HG02623 (cell line): ENCODE measurements around the gene ATG4C.
"Not testable (repeated sequence)": the region's sequence is repeated elsewhere in the genome, so short reads cannot be mapped to it uniquely, and the experiment has no call there.

Source experiments
- ATAC-seq: cut with Tn5 transposase; IDR thresholded peaks from one replicate; pipeline ENCODE4 v1.9.1; 2021; ENCODE audit warnings: moderate library complexity; ENCODE audit not compliant: unreplicated experiment

Gene ATG4C

GRCh38 chr1:62774006-62774405 lies 9.9 kb upstream of the ATG4C start:
- ATAC-seq = no peak

DNA sequence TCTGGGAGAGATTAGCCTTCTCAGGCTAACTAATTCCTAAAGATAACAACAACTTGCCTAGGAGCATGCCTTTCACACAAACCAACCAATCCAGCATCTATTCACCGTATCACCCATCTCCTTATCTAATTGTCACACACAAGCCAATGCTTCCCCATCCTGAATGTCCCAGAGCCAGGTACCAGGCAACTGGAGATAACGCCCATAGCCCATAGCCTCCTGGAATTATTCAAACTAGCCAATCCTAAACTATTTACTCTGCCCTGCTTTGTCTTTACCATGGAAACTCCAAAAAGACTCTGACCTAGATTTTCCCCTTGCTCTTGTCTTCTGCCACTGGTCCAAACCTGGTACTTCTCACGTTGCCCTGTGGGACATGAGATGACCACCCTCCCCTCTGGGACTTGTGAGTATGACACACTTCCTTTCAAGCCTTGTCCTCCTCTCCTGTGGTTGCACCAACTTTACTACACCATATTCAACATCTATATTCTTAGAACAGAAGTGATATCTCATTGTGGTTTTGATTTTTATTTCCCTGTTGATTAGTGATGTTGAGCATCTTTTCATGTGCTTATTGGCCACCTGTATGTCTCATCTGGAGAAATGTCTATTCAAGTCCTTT lies 8.8 kb upstream of the ATG4C start:
- no peak for ATAC-seq

- ATAC-seq = no peak
These were observed 5.7 kb upstream of the ATG4C start for GRCh38 chr1:62778208-62778607.

- no peak for ATAC-seq
These were observed 1.9 kb upstream of the ATG4C start for GRCh38 chr1:62781841-62782543.

DNA sequence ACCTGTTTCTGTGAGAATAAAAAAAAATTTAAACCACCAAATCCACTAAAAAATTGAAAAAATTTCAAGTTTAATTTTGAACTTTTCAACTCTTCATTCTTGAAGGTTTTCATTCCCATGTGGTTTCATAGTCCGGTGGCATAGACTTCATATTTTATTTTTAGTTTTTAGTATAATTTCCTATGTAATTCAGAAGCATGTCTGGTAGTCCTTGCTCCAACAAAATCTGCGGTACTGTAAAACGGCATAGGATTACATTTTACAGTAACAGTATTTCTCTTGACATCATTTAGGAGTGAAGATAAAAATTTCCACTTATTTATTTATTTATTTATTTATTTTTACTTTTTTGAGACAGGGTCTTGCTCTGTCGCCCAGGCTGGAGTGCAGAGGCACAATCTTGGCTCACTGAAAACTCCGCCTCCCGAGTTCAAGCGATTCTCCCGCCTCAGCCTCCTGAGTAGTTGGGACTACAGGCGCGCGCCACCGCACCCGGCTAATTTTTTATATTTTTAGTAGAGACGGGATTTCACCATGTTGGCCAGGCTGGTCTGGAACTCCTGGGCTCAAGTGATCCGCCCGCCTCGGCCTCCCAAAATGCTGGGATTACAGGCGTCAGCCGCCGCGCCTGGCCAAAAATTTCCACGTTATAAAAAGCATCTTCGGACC lies 1.3 kb upstream of the ATG4C start:
- ATAC-seq = not testable (repeated sequence)

DNA sequence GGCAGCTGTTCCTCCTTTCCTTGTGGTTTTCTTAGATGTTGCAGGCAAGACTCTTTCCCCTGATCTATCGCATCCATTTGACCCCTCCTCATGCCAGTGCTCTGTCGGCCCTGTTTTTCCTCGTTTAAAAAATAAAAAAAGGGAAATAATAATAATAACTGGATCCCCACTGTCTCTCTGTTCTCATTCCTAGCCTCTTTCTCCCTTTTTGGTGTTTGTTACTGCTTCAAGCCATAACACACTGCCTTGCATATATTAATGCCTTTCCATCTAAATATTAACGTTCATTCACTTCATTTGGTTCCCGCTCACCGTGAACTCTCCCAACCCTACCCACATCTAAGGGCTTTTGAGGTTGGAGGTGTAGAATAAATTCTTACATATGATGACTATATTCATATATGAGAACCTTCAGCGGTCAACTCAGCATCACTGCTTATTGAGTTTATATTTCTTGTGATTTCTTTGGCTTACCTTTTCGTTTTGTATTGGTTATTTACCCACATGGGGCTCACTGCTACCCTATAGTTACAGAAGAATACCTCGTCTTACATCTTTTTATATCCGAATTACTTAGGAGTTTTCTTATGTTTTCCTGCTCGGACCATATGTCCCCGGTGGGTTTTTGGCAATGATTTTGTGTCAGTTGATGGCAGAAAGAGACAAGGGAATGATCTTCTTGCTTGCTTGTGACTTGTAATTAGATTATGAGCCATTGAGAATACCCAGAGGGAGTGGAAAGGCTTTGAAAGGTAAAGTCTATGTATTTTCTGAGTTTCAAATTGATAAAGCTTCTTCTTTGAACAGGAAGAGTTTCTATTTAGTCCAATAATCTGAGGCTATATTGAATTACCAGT lies 805 bp downstream of the ATG4C start:
- no peak for ATAC-seq

DNA sequence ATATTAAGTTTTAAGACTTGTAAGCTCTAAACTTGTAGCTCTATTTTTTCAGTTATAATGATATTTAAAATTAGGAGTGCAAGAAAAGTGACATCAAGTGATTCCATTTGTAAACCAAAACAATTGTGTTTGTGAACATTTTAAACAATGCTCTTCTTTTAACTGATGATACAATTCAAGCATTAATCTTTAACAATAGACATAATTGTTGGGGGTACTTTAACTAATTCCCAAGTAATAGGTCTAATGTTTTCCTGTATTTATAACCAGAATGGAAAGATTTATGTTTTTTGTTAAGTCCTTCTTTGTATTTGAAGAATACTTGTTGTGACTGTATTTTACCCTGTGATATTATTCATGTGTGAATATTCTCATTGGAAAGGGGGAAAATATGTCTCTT lies 6.8 kb downstream of the ATG4C start:
- ATAC-seq = no peak

DNA sequence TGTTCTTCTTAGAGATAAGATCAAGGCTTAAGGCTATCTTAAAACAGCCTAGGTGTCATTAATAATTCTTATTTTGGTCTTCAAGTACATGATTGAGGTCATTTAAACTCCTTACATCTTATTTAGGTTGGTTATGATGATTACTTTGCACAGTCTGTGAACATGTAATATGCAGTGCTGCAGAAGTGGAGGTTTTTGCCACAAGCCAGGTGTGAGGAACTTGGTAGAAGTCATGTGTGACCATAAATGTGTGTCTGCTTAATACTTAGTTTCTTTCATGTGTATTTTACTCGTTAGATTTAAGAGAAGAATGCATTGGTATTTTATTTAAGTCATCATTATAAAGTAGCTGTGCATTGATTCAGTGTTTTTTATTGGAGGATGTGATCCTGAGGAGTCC lies 10.1 kb downstream of the ATG4C start:
- ATAC-seq = no peak

GRCh38 chr1:62796221-62796620 lies 12.3 kb downstream of the ATG4C start:
- ATAC-seq = no peak

- no peak for ATAC-seq
These were observed 15.8 kb downstream of the ATG4C start for GRCh38 chr1:62799688-62800087.

DNA sequence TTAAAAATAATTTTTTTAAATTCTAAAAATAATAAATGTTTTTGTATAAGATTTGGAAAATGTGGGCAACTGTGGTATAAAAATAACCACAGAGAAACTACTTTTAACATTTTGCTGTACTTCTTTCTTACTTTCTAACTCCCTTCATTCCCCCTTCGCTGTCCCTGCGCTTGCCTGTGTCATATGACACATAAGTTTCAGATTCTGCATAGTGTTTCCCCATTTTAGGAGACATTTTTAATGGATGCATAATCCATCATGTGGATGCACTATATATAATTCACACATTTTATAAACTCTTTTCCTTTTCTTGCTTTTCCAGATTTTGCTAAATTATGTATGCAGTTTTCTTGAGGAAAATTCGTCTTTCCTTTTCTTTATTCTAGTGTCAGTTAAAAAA lies 16.3 kb downstream of the ATG4C start:
- peak; percentile 31 for ATAC-seq

DNA sequence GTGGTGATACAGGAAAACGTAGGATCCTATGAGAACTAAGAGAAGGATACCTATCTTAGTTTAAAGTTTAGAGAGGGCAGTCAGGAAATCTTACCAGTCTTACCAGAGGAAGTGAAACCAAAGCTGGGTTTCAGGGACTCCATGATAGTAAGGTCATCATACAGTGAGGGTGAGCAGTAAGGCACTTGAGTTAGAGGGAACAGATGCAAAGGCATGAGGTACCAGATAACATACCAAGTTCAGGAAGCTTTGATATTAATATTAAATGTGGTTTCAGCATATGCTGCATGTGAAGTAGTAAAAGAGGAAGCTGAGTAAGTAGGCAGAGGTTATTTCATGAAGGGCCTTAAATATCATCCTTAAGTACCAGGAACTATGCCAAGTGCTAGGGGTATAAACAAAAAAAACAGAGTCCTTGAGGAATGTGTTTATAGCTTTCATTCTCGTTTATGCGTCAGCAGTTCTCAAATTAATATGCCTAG lies 16.9 kb downstream of the ATG4C start:
- peak; percentile 99 for ATAC-seq

DNA sequence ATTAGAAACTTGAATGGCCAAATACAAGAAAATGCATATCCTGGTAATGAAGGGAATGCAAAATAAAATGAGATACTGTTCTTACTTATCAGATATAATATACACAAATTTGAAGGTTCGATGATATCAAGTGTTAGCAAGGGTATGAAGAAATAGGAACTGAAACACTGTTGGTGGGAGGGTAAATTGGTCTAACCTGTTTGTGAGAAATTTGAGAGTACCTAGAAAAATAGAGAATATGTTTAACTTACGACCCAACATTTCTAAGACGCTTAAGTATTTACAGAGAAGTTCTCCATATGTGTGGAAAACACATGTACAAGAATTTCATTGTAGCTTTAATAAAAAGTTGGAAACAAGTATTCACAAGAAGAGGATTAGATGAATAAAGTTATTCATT lies 25.9 kb downstream of the ATG4C start:
- peak; percentile 57 for ATAC-seq

DNA sequence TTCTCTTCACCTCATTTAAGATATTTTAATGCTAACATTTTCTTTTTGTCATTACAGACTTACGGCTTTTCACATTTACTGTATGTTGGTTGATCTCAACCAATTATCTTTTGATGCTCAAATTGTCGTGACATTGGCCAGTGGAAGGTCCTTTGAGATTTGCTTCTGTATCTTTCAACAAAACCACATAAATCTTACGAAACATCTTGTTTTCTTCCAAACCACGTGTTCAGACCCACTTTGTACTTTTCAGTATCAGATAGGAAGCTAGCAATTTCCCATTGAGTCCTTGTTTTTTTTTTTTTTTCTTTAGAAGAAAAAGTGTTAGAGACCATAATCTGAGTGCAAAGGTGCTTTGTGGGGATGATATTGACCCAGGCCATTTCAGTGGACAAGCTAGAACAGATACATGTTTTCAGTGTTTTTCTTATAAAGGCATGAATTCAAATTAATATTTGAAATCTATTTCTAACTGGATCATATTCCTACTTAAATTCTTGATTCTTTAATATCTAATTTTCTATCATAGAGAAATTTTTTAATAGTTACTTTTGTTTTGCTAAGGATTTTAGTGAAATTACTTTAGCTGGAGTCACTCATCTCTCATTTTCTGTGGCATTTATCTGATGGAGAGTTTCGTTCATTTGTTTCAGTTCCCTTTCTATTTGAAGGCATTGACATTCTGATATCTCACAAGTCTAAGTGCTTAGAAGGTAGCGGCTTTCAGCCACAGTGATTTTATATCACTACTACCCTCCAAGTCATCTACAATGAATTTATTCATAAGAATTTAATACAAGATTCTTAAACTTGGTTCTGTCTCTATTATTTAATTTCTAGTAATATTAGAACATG lies 26.7 kb downstream of the ATG4C start:
- ATAC-seq = peak; percentile 91

- ATAC-seq = no peak
These were observed 39.6 kb downstream of the ATG4C start for GRCh38 chr1:62823556-62823955.

GRCh38 chr1:62826901-62827300 lies 43.0 kb downstream of the ATG4C start:
- no peak for ATAC-seq

GRCh38 chr1:62827786-62828185 lies 43.9 kb downstream of the ATG4C start:
- not testable (repeated sequence) for ATAC-seq

- ATAC-seq = no peak
These were observed 48.3 kb downstream of the ATG4C start for GRCh38 chr1:62832276-62832675.

- ATAC-seq = no peak
These were observed 49.6 kb downstream of the ATG4C start for GRCh38 chr1:62833529-62833928.

DNA sequence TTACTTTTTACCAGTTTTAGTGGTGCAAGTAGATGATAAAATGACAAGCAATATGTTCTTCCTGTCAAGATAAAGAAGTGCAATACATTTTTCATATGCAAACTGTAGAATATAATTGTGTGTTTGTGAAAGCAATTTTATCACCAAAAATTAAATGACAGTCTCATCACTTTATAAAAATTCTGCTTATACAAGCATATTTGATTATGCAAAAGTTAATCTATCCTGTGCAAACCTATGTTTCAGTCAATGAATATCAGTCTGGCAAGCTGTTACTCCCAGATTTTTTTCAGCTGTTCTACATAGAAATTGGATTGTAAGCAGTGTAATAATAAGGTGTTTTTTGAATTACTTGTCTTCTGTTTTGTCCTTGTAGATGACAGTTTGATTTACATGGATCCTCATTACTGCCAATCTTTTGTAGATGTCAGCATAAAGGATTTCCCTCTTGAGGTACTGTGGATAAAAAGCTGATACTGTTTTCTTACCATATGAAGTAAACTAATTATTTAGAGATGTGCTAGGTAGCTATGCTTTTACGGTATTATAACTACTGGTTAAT lies 50.5 kb downstream of the ATG4C start:
- ATAC-seq = no peak
